ENCODE data around the gene CEP104. TPM values are rescaled to one million over a fixed set of nuclear protein-coding genes. Genes with fewer than 3 reads are reported as not detected.

CEP104 gene
- total RNA-seq, 1 experiment from 2014 or later, result 34.3 TPM

GRCh38 chr1:3770047-3770765, 86.8 kb downstream of the CEP104 start:
- CTCF ChIA-PET, result no interaction called here
- TF ChIP-seq CTCF (IDR thresholded peaks at IDR 0.05; ENCODE audit: unreplicated experiment), result no peak
- no TSS peak for BruUV-seq (replicated peaks)
- intact Hi-C loops (cut with micrococcal nuclease; ENCODE audit: unreplicated experiment), result no loop called here
- peaks cover 25% of the 10 kb centered on the region for H3K27me3 Mint-ChIP-seq (ENCODE audit: unreplicated experiment)
- no peaks in the 10 kb centered on the region for H3K36me3 Mint-ChIP-seq (ENCODE audit: insufficient read depth, unreplicated experiment)
- no peaks in the 10 kb centered on the region for H3K4me1 Mint-ChIP-seq (ENCODE audit: low read depth, unreplicated experiment)
- DNase-seq, result no peak
- no peak overlapping the region for H3K4me3 Mint-ChIP-seq (ENCODE audit: low read depth, unreplicated experiment)
- no peaks in the 10 kb centered on the region for H3K9me3 Mint-ChIP-seq (ENCODE audit: low read depth, unreplicated experiment)
- H3K27ac Mint-ChIP-seq (ENCODE audit: unreplicated experiment), result no peak overlapping the region

- intact Hi-C loops (cut with micrococcal nuclease; ENCODE audit: unreplicated experiment), result no loop called here
- Mint-ChIP-seq H3K27me3 (ENCODE audit: unreplicated experiment) (peaks cover 38% of the 10 kb centered on the region), H3K9me3 (ENCODE audit: low read depth, unreplicated experiment) (no peaks in the 10 kb centered on the region), H3K27ac (ENCODE audit: unreplicated experiment) (no peak overlapping the region), H3K4me1 (ENCODE audit: low read depth, unreplicated experiment) (no peaks in the 10 kb centered on the region), H3K4me3 (ENCODE audit: low read depth, unreplicated experiment) (no peak overlapping the region), H3K36me3 (ENCODE audit: insufficient read depth, unreplicated experiment) (no peaks in the 10 kb centered on the region)
- CTCF ChIA-PET, result no interaction called here
- no peak for TF ChIP-seq CTCF (IDR thresholded peaks at IDR 0.05; ENCODE audit: unreplicated experiment)
- no TSS peak for BruUV-seq (replicated peaks)
- DNase-seq, result no peak
Observed at GRCh38 chr1:3768811-3769390, 88.1 kb downstream of the CEP104 start.

- H3K36me3 Mint-ChIP-seq (ENCODE audit: insufficient read depth, unreplicated experiment), result no peaks in the 10 kb centered on the region
- intact Hi-C loops (cut with micrococcal nuclease; ENCODE audit: unreplicated experiment), result no loop called here
- CTCF ChIA-PET, result no interaction called here
- H3K27me3 Mint-ChIP-seq (ENCODE audit: unreplicated experiment), result peaks cover 52% of the 10 kb centered on the region
- H3K4me3 Mint-ChIP-seq (ENCODE audit: low read depth, unreplicated experiment), result no peak overlapping the region
- no TSS peak for BruUV-seq (replicated peaks)
- no peaks in the 10 kb centered on the region for H3K4me1 Mint-ChIP-seq (ENCODE audit: low read depth, unreplicated experiment)
- H3K9me3 Mint-ChIP-seq (ENCODE audit: low read depth, unreplicated experiment), result no peaks in the 10 kb centered on the region
- no peak for DNase-seq
- no peak overlapping the region for H3K27ac Mint-ChIP-seq (ENCODE audit: unreplicated experiment)
- no peak for TF ChIP-seq CTCF (IDR thresholded peaks at IDR 0.05; ENCODE audit: unreplicated experiment)
Observed at GRCh38 chr1:3767328-3767925, 89.6 kb downstream of the CEP104 start.

- H3K36me3 Mint-ChIP-seq (ENCODE audit: insufficient read depth, unreplicated experiment), result no peaks in the 10 kb centered on the region
Observed at GRCh38 chr1:3763351-3764125, 93.5 kb downstream of the CEP104 start.

More at GRCh38 chr1:3763351-3764125, 93.5 kb downstream of the CEP104 start:
- no peak for TF ChIP-seq CTCF (IDR thresholded peaks at IDR 0.05; ENCODE audit: unreplicated experiment)
- H3K9me3 Mint-ChIP-seq (ENCODE audit: low read depth, unreplicated experiment), result peaks cover 4% of the 10 kb centered on the region
- H3K4me3 Mint-ChIP-seq (ENCODE audit: low read depth, unreplicated experiment), result no peak overlapping the region
- intact Hi-C loops (cut with micrococcal nuclease; ENCODE audit: unreplicated experiment), result no loop called here
- CTCF ChIA-PET, result no interaction called here
- no TSS peak for BruUV-seq (replicated peaks)
- H3K27ac Mint-ChIP-seq (ENCODE audit: unreplicated experiment), result no peak overlapping the region
- H3K4me1 Mint-ChIP-seq (ENCODE audit: low read depth, unreplicated experiment), result no peaks in the 10 kb centered on the region
- peaks cover 89% of the 10 kb centered on the region for H3K27me3 Mint-ChIP-seq (ENCODE audit: unreplicated experiment)
- no peak for DNase-seq
